ENCODE data around the gene SHH.

- no peak for TF ChIP-seq CTCF (IDR thresholded peaks at IDR 0.05; ENCODE audit: poor library complexity, severe bottlenecking)
- no peak for TF ChIP-seq EZH2 (IDR thresholded peaks at IDR 0.05; ENCODE audit: borderline replicate concordance, insufficient read depth, low read length, poor library complexity, severe bottlenecking)
- no peak for TF ChIP-seq TAF1 (IDR thresholded peaks at IDR 0.05; ENCODE audit: low read depth)
- no peak for TF ChIP-seq MXI1 (conservative IDR thresholded peaks at IDR 0.05; ENCODE audit: poor library complexity, severe bottlenecking)
- no peak for TF ChIP-seq REST (IDR thresholded peaks at IDR 0.05; ENCODE audit: borderline replicate concordance)
- TF ChIP-seq POLR2AphosphoS5 (IDR thresholded peaks at IDR 0.05), result no peak
- TF ChIP-seq RAD21 (conservative IDR thresholded peaks at IDR 0.05), result no peak
Measured at GRCh38 chr7:155795951-155796350, 16.3 kb downstream of the SHH start.
